Endothelial cell of umbilical vein (primary cell): ENCODE results near the gene SOX14. TPM values are rescaled to one million over a fixed set of nuclear protein-coding genes. Genes with fewer than 3 reads are reported as not detected.

Experiments used
- BruUV-seq: library from RNA; stranded (reverse); fragments of 400-500 nt; replicated peaks from 2 replicates; lab custom pipeline; 2021; lab: Mats Ljungman, UMichigan
- CTCF ChIA-PET: fragments of 300-600, 350-600 bp; sonication (Branson Sonifier 250); formaldehyde crosslinking; loops from one replicate; lab custom pipeline; 2021; ENCODE audit warnings: antibody characterized with exemption, inconsistent platforms; lab: Charles Lee
- POLR2A ChIA-PET: fragments of 300-600, 350-600 bp; sonication (Branson Sonifier 250); formaldehyde crosslinking; loops from one replicate; lab custom pipeline; 2021; ENCODE audit warnings: antibody characterized with exemption, inconsistent platforms; lab: Charles Lee
- DNase-seq: peaks from one replicate; pipeline ENCODE4 v3.0.0-alpha.2; 2011; ENCODE audit warnings: low read depth, low spot score
- FAIRE-seq: peaks from 2 replicates; lab custom pipeline; 2011; peaks lifted over from hg19 to GRCh38; lab: Jason Lieb, UNC
- H2AFZ ChIP-seq: 2 replicates; pipeline ENCODE4 v1.6.0; 2012; ENCODE audit warnings: low read depth, low read length, control low read depth, inconsistent platforms
- H3K27ac ChIP-seq: 2 replicates; pipeline ENCODE4 v1.5.1; 2011; ENCODE audit warnings: low read depth, mild to moderate bottlenecking, control low read depth, low read length, moderate library complexity; ENCODE audit not compliant: insufficient read depth
- H3K27me3 ChIP-seq, 2 experiments: 2 replicates each; pipeline versions ENCODE4 v1.6.0 to v1.6.1; 2011; ENCODE audit warnings: low read length in 2 of 2, mixed read lengths in 1 of 2; ENCODE audit not compliant: control insufficient read depth in 2 of 2, insufficient read depth in 2 of 2
- H3K36me3 ChIP-seq, 2 experiments: 2 replicates in 1 of 2; 3 replicates in 1 of 2; pipeline ENCODE4 v1.5.1; 2011; ENCODE audit warnings: low read length in 2 of 2, mild to moderate bottlenecking in 1 of 2, moderate library complexity in 1 of 2; ENCODE audit not compliant: control insufficient read depth in 2 of 2, insufficient read depth in 2 of 2; ENCODE audit errors: extremely low read depth in 1 of 2
- H3K4me1 ChIP-seq: 3 replicates; pipeline ENCODE4 v1.5.1; 2011; ENCODE audit warnings: mild to moderate bottlenecking, low read length; ENCODE audit not compliant: control insufficient read depth, insufficient read depth; ENCODE audit errors: extremely low read depth
- H3K4me2 ChIP-seq: 2 replicates; pipeline ENCODE4 v1.6.1; 2011; ENCODE audit warnings: low read length, control low read depth, mixed read lengths; ENCODE audit not compliant: insufficient read depth
- H3K4me3 ChIP-seq, 3 experiments: fragments of 200-600 bp in 1 of 3; sonication (generic), shearing (Covaris generic) in 1 of 3; replicated peaks in 1 of 3; 2 replicates each; pipeline ENCODE4 v1.5.1; 2011 to 2016; ENCODE audit warnings: control low read depth in 3 of 3, low read length in 3 of 3, mild to moderate bottlenecking in 2 of 3, inconsistent platforms in 1 of 3, low read depth in 1 of 3, moderate library complexity in 1 of 3; ENCODE audit not compliant: insufficient read depth in 1 of 3
- H3K79me2 ChIP-seq: 2 replicates; pipeline ENCODE4 v1.6.0; 2012; ENCODE audit warnings: low read length, inconsistent platforms; ENCODE audit not compliant: control insufficient read depth, insufficient read depth
- H3K9ac ChIP-seq: replicated peaks from 2 replicates; pipeline ENCODE3; 2011; ENCODE audit warnings: low read length, control low read depth; ENCODE audit not compliant: insufficient read depth; ENCODE audit errors: extremely low read depth
- H3K9me1 ChIP-seq: replicated peaks from 3 replicates; pipeline ENCODE4 v1.6.0; 2011; ENCODE audit warnings: mild to moderate bottlenecking, low read length; ENCODE audit not compliant: control insufficient read depth, insufficient read depth; ENCODE audit errors: extremely low read depth
- H3K9me3 ChIP-seq: replicated peaks from 2 replicates; pipeline ENCODE4 v1.5.1; 2012; ENCODE audit warnings: low read length, inconsistent platforms; ENCODE audit not compliant: control insufficient read depth, insufficient read depth
- H4K20me1 ChIP-seq: replicated peaks from 2 replicates; pipeline ENCODE3; 2011; ENCODE audit warnings: mild to moderate bottlenecking, low read length; ENCODE audit not compliant: control insufficient read depth, insufficient read depth; ENCODE audit errors: extremely low read depth
- CTCF ChIP-seq, 2 donors: IDR thresholded peaks; 1 replicate in 1 of 2; 2 replicates in 1 of 2; pipeline ENCODE4 v1.5.1; 2011; ENCODE audit warnings: low read length in 2 of 2, mild to moderate bottlenecking in 2 of 2, moderate library complexity in 2 of 2, control low read depth in 1 of 2, inconsistent platforms in 1 of 2, low read depth in 1 of 2; ENCODE audit not compliant: insufficient read depth in 1 of 2; ENCODE audit errors: extremely low read depth in 1 of 2
- EZH2 ChIP-seq: IDR thresholded peaks from 2 replicates; pipeline ENCODE4 v1.6.1; 2012; ENCODE audit warnings: borderline replicate concordance, low read depth, mild to moderate bottlenecking, moderate library complexity, low read length, inconsistent platforms; ENCODE audit not compliant: severe bottlenecking
- FOS ChIP-seq: IDR thresholded peaks from 2 replicates; pipeline ENCODE4 v1.6.1; 2011; ENCODE audit warnings: mild to moderate bottlenecking, low read length, moderate library complexity, borderline replicate concordance; ENCODE audit not compliant: insufficient read depth
- GATA2 ChIP-seq: IDR thresholded peaks from 2 replicates; pipeline ENCODE4 v1.7.0; 2011; ENCODE audit warnings: low read depth, mild to moderate bottlenecking, moderate library complexity, mixed read lengths, low read length; ENCODE audit not compliant: insufficient read length, insufficient read depth
- JUN ChIP-seq: IDR thresholded peaks from 2 replicates; pipeline ENCODE4 v1.6.1; 2011; ENCODE audit warnings: borderline replicate concordance, low read depth; ENCODE audit not compliant: insufficient read length, insufficient read depth
- MAX ChIP-seq: IDR thresholded peaks from 2 replicates; pipeline ENCODE4 v1.6.1; 2011; ENCODE audit not compliant: insufficient read depth, insufficient read length
- MYC ChIP-seq: IDR thresholded peaks from one replicate; pipeline ENCODE4 v1.6.1; 2011; ENCODE audit warnings: mild to moderate bottlenecking, low read depth, low read length
- POLR2A ChIP-seq: IDR thresholded peaks from 2 replicates; pipeline ENCODE4 v1.6.1; 2012; ENCODE audit warnings: low read depth, mild to moderate bottlenecking, control low read depth, low read length
- POLR2AphosphoS5 ChIP-seq: IDR thresholded peaks from 2 replicates; pipeline ENCODE4 v1.6.1; 2012; ENCODE audit warnings: low read depth, mild to moderate bottlenecking, control low read depth, low read length, moderate library complexity; ENCODE audit not compliant: insufficient read depth
- dilution Hi-C: fragments of 300-500 bp; cut with MboI; formaldehyde crosslinking; loops from one replicate; pipeline ENCODE4 v1.15.0; 2019; ENCODE audit warnings: low sequenced_read_pairs; ENCODE audit not compliant: extremely low pct_ligation_motif_present
- intact Hi-C: fragments of 100-400 bp; cut with micrococcal nuclease; formaldehyde crosslinking; loops from one replicate; pipeline ENCODE4 v1.10.0; 2022
- polyA plus RNA-seq, 4 experiments: library from polyadenylated mRNA; depleted of rRNA in 3 of 4; stranded (reverse) in 3 of 4; unstranded in 1 of 4; fragments of >200 nt; gene quantifications; 2 replicates each; pipeline versions ENCODE4 v1.2.1 to v1.2.3, GENCODE V29; 2011 to 2012; ENCODE audit warnings: missing spikeins in 1 of 4
- total RNA-seq: library from RNA; stranded (reverse); gene quantifications from 2 replicates; pipeline ENCODE4 v1.2.3, GENCODE V29; 2021

Gene SOX14
- total and polyA plus RNA-seq, 2 donors (not counting 3 experiments of a cell fraction or from before 2014, with no cell fraction given): not detected

- intact Hi-C loops: no loop called here
- CTCF ChIA-PET: no interaction called here
- no peaks in the 10 kb centered on the region for H3K9me3 ChIP-seq
- no peaks in the 10 kb centered on the region for H3K9me1 ChIP-seq
- H3K36me3 ChIP-seq: no peaks in the 10 kb centered on the region
- H3K4me2 ChIP-seq: no peak overlapping the region
- H3K27ac ChIP-seq: no peak overlapping the region
- dilution Hi-C loops: no loop called here
- H3K9ac ChIP-seq: no peak overlapping the region
- TF ChIP-seq POLR2A: no peak
- no peak for TF ChIP-seq FOS
- H2AFZ ChIP-seq: no peak overlapping the region
- H4K20me1 ChIP-seq: no peaks in the 10 kb centered on the region
- FAIRE-seq (no peak), DNase-seq (no peak)
- H3K4me1 ChIP-seq: no peaks in the 10 kb centered on the region
- no peak overlapping the region for H3K4me3 ChIP-seq
- no peaks in the 10 kb centered on the region for H3K79me2 ChIP-seq
- H3K27me3 ChIP-seq: no peaks in the 10 kb centered on the region
- no TSS peak for BruUV-seq
- POLR2A ChIA-PET: no interaction called here
These were observed 32.9 kb downstream of the SOX14 start for GRCh38 chr3:137796993-137797392.

GRCh38 chr3:137803215-137803614 is 39.1 kb downstream of the SOX14 start:
- no peak overlapping the region for H2AFZ ChIP-seq
- H3K27ac ChIP-seq: no peak overlapping the region
- CTCF ChIA-PET: no interaction called here
- H3K9ac ChIP-seq: no peak overlapping the region
- BruUV-seq: no TSS peak
- dilution Hi-C loops (no loop called here), intact Hi-C loops (no loop called here)
- no peak overlapping the region for H3K4me3 ChIP-seq
- no peaks in the 10 kb centered on the region for H3K4me1 ChIP-seq
- no peaks in the 10 kb centered on the region for H3K36me3 ChIP-seq
- no peak overlapping the region for H3K4me2 ChIP-seq
- DNase-seq (no peak), FAIRE-seq (no peak)
- H3K9me1 ChIP-seq: no peaks in the 10 kb centered on the region
- no peaks in the 10 kb centered on the region for H3K79me2 ChIP-seq
- no peaks in the 10 kb centered on the region for H3K9me3 ChIP-seq
- POLR2A ChIA-PET: no interaction called here
- H4K20me1 ChIP-seq: no peaks in the 10 kb centered on the region
- TF ChIP-seq POLR2A (no peak), CTCF (IDR thresholded peaks at IDR 0.05; ENCODE audit: extremely low read depth in 1 of 2, insufficient read depth in 1 of 2, low read depth in 1 of 2, low read length in 2 of 2) (no peak), EZH2 (no peak), POLR2AphosphoS5 (no peak), MAX (no peak), MYC (no peak), GATA2 (no peak), JUN (no peak), FOS (no peak)
- H3K27me3 ChIP-seq: no peaks in the 10 kb centered on the region
